Ovary (tissue), 9 donors: ENCODE data around the gene S100B. TPM values are rescaled to one million over a fixed set of nuclear protein-coding genes. Genes with fewer than 3 reads are reported as not detected.

Source experiments
- DNase-seq, 5 donors: peaks; one replicate each; pipeline ENCODE4 v3.0.0-alpha.2; 2019 to 2020
- H3K27ac ChIP-seq, 2 donors: fragments of 200-600 bp; one replicate each; pipeline versions ENCODE4 v1.5.1 to v1.8.0; 2019 to 2022
- H3K27me3 ChIP-seq: fragments of 200-600 bp; one replicate; pipeline ENCODE4 v1.8.0; 2022
- H3K36me3 ChIP-seq: fragments of 200-600 bp; sonication (generic); one replicate; pipeline ENCODE4 v1.5.1; 2019
- H3K4me1 ChIP-seq: one replicate; pipeline ENCODE4 v1.8.1; 2013; ENCODE audit warnings: mild to moderate bottlenecking, moderate library complexity; ENCODE audit not compliant: insufficient read depth
- H3K4me3 ChIP-seq: fragments of 200-600 bp; sonication (generic); one replicate; pipeline ENCODE4 v1.5.1; 2017
- H3K9me3 ChIP-seq, 2 donors: fragments of 200-600 bp in 1 of 2; sonication (generic) in 1 of 2; one replicate each; pipeline versions ENCODE4 v1.5.1 to v1.8.1; 2013 to 2019; ENCODE audit warnings: mild to moderate bottlenecking in 1 of 2, moderate library complexity in 1 of 2
- CTCF ChIP-seq, 3 donors: fragments of 450-650 bp in 2 of 3; fragments of 200-600 bp in 1 of 3; IDR thresholded peaks; one replicate each; pipeline versions ENCODE4 v1.5.1 to v1.8.0; 2016 to 2022; ENCODE audit warnings: antibody characterized with exemption in 3 of 3, mild to moderate bottlenecking in 1 of 3
- EP300 ChIP-seq: sonication (generic); formaldehyde crosslinking; IDR thresholded peaks from one replicate; pipeline ENCODE4 v1.6.1; 2017; ENCODE audit warnings: antibody characterized with exemption
- POLR2A ChIP-seq: fragments of 450-650 bp; IDR thresholded peaks from one replicate; pipeline ENCODE4 v1.6.1; 2017; ENCODE audit warnings: antibody characterized with exemption, mild to moderate bottlenecking, moderate library complexity
- WGBS, 3 donors: extraction: QIAGEN DNeasy Blood & Tissue Kit in 1 of 3; methylation state at CpG; one replicate each; pipeline versions ENCODE4 v1.1.5 to v1.1.7; 2013 to 2017; 5-methylcytosine and 5-hydroxymethylcytosine counted together
- intact Hi-C, 4 donors: fragments of 100-400 bp; cut with DNase I; formaldehyde crosslinking; loops; one replicate each; pipeline versions ENCODE4 v1.11.0 to v1.15.1; 2022 to 2023
- polyA plus RNA-seq, 2 donors: library from polyadenylated mRNA; stranded (reverse); fragments of 200-250 nt in 1 of 2; fragments of 350-450 nt in 1 of 2; fragmentation: Illumina TruSeq in 1 of 2; extraction: RNeasy Lipid Tissue Mini Kit (QIAGEN cat#74804) in 1 of 2; gene quantifications; one replicate each; pipeline ENCODE4 v1.2.3, GENCODE V29; 2013 to 2014
- total RNA-seq, 7 donors: library from RNA; depleted of rRNA in 2 of 7; stranded (reverse); fragments of >200 nt in 2 of 7; fragmentation: NEBNext Ultra II Directional in 3 of 7; extraction: Animal tissue kit (Norgen Biotek cat#: 25700) in 3 of 7; gene quantifications; one replicate each; pipeline versions ENCODE4 v1.1.0 to v1.2.4, GENCODE V29; 2016 to 2023
- donor health status: DM: no; HTN: no; CAD: no; lungs with moderate emphysema.
- donor health status: DM: no; HTN: no; CAD: no.
- donor health status: Bipolar disorder and iron deficiency.
- donor health status: DM: yes; HTN: yes; CAD: no.
- donor health status: DM: no; HTN: no; CAD: no.
- donor health status: DM: yes; HTN: yes; CAD: no.

The S100B gene
- total and polyA plus RNA-seq, 9 donors, result 0.53 to 16.8 (median 2.9) TPM

- H3K27me3 ChIP-seq, result no peaks in the 10 kb centered on the region
- no peak overlapping the region for H3K4me3 ChIP-seq
- no peaks in the 10 kb centered on the region for H3K9me3 ChIP-seq
- intact Hi-C loops, result no loop called here
- 66 to 80% (median 71%) methylated on average over 6 to 9 of the region's 9 CpGs for WGBS, 3 donors
- peaks cover 23% of the 10 kb centered on the region for H3K4me1 ChIP-seq
- DNase-seq, result no peak
- H3K36me3 ChIP-seq, result no peaks in the 10 kb centered on the region
- TF ChIP-seq CTCF (IDR thresholded peaks at IDR 0.05), result no peak
- TF ChIP-seq EP300, result no peak
- no peak for TF ChIP-seq POLR2A
- H3K27ac ChIP-seq, result no peak overlapping the region
Observed at GRCh38 chr21:46600978-46601377, 3.9 kb downstream of the S100B start.

GRCh38 chr21:46600305-46600704 lies 4.6 kb downstream of the S100B start:
- no peaks in the 10 kb centered on the region for H3K9me3 ChIP-seq
- TF ChIP-seq CTCF (IDR thresholded peaks at IDR 0.05) (no peak), POLR2A (no peak), EP300 (no peak)
- no peak for DNase-seq
- 77 to 82% (median 79%) methylated on average over 5 of the region's 5 CpGs for WGBS, 3 donors
- peak overlapping the region in 1 of 2 donors; percentile 26 for H3K27ac ChIP-seq
- H3K36me3 ChIP-seq, result no peaks in the 10 kb centered on the region
- no peak overlapping the region for H3K4me3 ChIP-seq
- H3K27me3 ChIP-seq, result no peaks in the 10 kb centered on the region
- peaks cover 23% of the 10 kb centered on the region for H3K4me1 ChIP-seq
- intact Hi-C loops, result no loop called here

GRCh38 chr21:46598581-46599572 lies 6.0 kb downstream of the S100B start:
- Histone ChIP-seq H3K4me1 (peaks cover 22% of the 10 kb centered on the region), H3K27me3 (no peaks in the 10 kb centered on the region), H3K27ac (peak overlapping the region in 1 of 2 donors; percentile 26), H3K36me3 (no peaks in the 10 kb centered on the region), H3K4me3 (no peak overlapping the region), H3K9me3 (peaks cover 0 to 6% of the 10 kb centered on the region in 2 donors)
- DNase-seq, result peak in 4 of 5 donors; percentile 34 to 67 (median 53)
- WGBS, 3 donors, result 34 to 43% (median 36%) methylated on average over 38 of the region's 38 CpGs
- TF ChIP-seq EP300, result no peak
- TF ChIP-seq POLR2A, result no peak
- no peak for TF ChIP-seq CTCF (IDR thresholded peaks at IDR 0.05)
- intact Hi-C loops, result no loop called here

- no peak overlapping the region for H3K27ac ChIP-seq
- no peaks in the 10 kb centered on the region for H3K36me3 ChIP-seq
- WGBS, 3 donors, result 89 to 94% (median 93%) methylated on average over 20 of the region's 20 CpGs
- intact Hi-C loops, result no loop called here
- TF ChIP-seq POLR2A (no peak), EP300 (no peak), CTCF (IDR thresholded peaks at IDR 0.05) (no peak)
- no peaks in the 10 kb centered on the region for H3K27me3 ChIP-seq
- peaks cover 22% of the 10 kb centered on the region for H3K4me1 ChIP-seq
- H3K4me3 ChIP-seq, result no peak overlapping the region
- DNase-seq, result no peak
- H3K9me3 ChIP-seq, result peaks cover 0 to 6% of the 10 kb centered on the region in 2 donors
Observed at GRCh38 chr21:46597896-46598343, 7.0 kb downstream of the S100B start.
